Glomerular endothelial cell (primary cell): ENCODE data around the gene IER5. TPM values are rescaled to one million over a fixed set of nuclear protein-coding genes. Genes with fewer than 3 reads are reported as not detected.

ENCODE experiments used
- DNase-seq: peaks from one replicate; pipeline ENCODE4 v3.0.0-alpha.2; 2011; ENCODE audit warnings: low read depth, low spot score; ENCODE audit errors: extremely low read depth
- total RNA-seq: library from RNA; depleted of rRNA; stranded (reverse); fragments of >200 nt; gene quantifications from 2 replicates; pipeline ENCODE4 v1.2.3, GENCODE V29; 2015

The IER5 gene
- total RNA-seq, 1 donor from 2014 or later, result 28.5 TPM

DNA sequence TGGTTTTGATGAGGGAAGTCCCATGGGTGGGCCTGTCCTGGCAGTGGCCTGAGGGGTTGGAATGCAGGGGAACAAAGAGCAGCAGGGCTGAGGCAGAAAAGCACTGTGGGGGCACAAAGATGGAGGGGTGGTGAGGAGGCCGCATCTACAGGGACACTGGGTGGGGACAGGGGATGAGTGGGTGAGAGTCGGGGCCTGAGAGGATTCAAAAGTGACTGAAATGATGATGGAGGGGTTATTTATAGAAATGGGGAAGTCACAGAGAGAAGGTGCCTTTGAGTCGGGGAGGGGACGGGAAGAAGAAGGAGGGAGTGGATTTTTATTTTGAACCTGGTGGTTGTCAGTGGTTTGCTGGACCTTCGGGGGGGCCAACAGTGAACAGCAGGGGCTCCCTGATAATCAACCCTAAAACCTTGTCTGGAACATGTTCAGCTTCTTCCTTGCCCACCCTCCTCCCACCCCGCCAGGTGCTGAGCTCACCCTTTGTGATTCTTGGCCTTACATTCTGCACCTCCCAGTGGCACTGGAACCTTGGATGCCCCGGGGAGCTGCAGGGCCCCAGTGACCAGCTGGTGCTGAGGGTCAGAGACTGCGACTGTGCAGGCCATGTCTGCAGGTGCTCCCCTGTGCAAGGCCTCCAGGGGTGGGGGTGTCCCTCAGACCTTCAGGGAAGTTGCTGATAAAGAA, 42.9 kb downstream of the IER5 start:
- DNase-seq, result no peak

DNA sequence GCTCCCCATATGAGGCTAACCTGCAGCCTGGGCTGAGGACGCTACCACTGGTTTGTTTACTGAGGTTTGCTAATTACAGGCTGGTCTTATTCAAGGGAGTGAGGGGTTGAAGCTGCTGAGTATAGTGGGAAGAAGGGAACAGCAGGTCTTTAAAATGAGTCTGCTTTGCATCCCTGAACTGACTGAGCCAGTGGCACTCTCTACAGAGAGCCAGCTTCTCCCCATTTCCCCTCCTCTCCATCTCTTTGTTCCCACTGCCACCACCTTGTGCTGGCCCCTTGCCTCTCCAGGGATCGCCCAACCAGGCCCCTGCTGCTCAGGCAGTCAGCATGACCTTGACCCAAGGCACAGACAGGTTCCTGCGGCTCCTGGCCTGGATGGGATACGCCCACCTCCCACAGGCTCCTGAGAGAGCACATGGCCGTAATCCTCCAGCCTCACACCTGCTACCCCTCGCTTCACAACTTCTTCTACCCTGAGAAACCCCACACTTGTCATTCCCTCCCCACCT, 45.0 kb downstream of the IER5 start:
- no peak for DNase-seq

DNA sequence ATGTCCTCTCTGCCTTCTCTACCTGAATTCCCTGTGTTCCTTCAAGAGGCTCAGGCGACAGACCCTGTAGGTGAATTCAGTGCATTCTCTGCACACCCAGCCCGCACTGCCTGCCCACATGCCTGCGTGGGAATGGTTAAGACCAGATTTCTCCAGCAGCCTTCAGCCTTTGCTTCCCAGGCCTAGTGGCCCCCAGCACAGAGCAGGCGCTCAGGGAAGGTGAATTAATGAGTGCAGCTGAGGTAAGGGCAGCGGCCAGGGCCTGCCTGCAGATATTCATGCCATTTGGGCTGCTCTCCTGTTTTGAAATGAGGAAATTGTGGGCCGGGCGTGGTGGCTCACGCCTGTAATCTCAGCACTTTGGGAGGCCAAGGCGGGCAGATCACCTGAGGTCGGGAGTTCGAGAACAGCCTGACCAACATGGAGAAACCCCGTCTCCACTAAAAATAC, 45.5 kb downstream of the IER5 start:
- DNase-seq, result no peak

DNA sequence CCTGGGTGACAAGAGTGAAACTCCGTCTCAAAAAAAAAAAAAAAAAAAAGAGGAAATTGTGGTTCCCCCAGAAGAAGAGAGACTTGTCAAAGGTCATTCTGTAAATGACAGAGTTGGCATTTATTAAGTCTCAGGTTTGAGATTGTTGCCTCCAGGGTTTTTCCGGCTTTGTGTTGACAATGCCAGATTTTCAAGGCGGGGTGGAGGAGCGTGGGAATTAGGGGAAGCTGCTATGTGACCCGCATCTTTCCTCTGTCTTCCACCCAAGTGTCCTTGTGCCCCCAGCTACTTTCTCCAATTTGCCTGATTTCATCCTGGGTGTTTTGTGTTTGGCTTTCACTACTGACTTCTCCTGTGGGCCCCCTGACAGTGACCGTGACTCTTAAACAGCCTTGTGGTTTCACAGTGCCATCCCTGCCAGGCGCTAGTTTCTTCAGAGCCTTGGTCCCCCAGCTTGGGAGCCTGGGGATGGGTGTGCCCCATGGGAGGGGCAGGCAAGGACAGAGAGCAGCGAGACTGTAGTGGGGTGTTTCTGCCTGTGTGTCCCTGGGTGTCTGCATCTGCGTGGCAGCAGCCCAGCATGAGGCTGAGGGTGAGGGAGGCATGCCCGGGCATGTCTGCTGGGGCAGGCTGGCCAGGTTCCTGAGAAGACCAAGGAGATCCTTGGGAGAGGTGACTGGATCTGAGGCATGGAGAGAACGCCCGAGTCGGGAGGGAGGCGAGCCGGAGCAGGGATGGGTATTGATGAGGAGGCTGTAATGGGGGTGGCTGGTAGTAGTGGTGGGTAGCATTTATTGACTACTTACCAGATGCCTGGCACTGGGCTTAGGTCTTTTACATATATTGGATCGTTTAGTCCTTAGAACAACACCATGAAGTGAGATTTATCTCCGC, 46.3 kb downstream of the IER5 start:
- DNase-seq, result no peak

DNA sequence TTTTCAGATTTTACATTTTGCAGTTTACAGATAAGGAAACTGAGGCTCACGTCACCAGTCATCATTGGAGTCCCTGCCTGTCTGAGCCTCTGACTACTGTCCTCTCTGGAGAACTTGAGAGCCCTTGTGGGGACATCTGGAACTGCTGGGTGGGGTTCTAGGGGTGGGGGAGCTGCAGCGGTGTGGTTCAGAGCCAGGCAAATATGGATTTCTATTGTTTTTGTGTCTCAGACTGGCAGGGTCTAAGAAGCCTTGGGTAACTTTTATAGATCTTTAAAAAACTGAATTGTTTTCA, 46.9 kb downstream of the IER5 start:
- DNase-seq, result no peak

DNA sequence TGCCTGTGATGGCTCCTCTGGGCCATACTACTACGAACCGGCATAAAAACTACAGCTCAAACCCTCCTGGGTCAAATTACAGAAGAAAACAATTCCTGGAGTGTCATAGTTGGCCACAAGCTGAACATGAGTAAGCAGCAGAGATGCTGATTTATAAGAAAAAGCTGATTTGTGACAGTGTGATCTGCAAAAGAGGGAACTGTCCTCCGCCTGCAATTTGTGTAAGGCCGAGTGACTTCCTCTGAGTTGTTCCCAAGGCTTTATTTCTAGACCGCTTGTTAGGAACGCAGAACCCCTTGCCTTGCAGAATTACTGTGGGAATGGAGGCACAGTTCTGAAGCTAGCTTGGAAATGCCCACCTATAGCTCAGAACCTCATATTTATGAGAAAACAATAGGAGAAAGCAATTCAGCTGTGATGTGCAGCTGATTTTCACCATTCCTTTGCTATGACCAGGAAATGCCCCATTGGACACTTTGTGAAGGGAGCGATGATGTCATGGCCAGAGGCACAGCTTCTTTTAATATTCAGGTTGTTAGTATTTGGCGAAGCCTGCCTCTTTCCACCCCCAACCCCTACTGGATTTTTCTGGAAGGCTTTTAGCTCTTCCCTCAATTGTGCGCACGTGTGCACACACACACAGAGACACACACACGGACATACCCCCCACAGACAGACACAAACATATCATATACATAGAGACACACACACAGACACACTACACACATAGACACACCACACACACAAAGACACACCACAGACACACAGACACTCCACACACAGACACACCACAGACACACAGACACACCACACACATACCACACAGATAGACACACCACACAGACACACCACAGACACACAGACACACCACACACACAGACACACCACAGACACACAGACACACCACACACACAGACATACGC, 47.6 kb downstream of the IER5 start:
- DNase-seq, result no peak

DNA sequence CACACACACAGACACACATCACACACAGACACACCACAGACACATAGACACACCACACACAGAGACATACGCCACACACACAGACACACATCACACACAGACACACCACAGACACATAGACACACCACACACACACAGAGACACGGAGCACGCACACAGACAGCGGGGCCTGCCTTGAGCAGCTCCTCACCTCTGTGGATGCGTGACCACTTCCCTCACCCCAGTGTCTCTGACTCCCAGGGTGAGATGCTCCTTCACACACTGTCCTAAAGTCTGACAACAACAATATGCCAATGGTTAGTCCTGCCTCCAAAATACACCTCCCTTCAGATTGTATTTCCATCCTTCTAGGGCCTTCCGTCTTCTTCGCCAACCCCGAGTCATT, 48.2 kb downstream of the IER5 start:
- DNase-seq, result no peak

DNA sequence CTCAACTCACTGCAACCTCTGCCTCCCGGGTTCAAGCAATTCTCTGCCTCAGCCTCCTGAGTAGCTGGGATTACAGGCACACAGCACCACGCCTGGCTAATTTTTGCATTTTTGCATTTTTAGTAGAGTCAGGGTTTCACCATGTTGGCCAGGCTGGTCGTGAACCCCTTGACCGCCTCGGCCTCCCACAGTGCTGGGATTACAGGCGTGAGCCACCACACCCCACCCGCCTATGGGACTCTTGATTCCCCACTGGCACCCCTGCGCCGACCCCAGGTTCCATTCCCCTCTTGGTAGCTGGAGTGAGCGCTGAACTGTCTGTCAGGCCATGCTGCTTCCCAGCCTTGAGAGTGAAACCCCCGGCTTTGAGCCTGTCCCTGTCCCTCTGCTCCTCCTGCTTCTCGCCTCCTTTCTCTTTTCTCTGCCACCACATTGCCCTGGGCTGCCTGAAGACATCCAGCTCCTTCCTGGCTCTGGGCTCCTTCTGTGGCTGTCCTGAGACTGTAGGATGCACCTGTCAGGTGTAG, 48.8 kb downstream of the IER5 start:
- no peak for DNase-seq

DNA sequence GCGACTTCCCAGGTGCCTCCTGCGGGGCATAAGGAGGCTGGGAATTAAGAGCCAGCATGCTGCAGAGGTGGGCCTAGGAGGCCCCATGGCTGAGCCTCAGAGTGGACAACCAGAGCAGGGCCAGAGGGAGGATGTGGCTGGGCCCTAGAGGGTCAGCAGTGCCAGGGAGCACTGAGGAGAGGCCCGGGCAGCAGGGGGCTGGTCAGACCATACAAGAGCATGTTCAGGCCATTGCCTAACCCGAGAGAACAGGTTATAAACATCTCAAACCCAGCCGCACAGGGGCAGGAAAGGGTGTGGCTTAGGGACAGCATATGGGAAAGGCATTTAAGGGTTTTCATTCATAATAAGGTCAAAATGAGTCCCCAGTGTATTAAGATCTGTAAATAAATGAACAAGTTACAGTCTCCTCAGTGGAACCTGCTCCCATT, 51.1 kb downstream of the IER5 start:
- no peak for DNase-seq

DNA sequence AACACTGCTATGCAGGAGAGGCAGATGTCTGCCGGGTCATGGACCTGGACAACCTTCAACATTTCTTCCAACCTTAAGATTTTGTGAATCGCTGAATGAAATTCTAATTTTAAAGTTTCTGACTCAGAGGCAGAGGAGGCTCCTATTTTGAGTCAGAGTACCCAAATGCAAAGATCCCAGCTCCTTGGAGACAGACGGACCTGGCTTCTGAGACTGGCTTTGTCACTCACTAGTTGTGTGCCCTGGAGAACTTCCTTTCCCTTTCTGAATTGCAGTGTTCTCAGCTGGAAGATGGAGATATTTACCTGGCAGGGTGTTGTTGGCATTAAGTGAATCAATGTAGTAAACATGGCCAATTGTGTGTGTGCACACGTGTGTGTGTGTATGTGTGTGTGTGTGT, 51.9 kb downstream of the IER5 start:
- DNase-seq, result no peak

DNA sequence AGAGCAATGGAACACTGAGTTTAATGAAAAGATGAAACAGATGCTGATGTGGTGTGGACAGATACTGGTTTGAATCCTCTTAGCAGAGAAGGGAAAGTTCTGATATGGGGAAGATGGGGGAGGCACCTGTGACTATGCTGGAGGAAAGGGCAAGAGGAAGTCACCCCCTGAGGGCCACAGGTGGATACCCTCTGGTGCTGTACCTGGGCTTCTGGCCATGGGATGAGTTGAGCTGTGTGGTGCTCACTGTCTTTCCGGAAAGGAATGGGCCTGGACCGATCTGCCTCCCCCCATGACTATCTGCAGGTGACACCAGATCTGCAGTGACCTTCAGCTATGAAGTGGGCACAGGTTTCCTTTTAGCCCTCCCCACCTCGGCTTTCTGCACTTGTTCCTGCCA, 52.4 kb downstream of the IER5 start:
- no peak for DNase-seq

DNA sequence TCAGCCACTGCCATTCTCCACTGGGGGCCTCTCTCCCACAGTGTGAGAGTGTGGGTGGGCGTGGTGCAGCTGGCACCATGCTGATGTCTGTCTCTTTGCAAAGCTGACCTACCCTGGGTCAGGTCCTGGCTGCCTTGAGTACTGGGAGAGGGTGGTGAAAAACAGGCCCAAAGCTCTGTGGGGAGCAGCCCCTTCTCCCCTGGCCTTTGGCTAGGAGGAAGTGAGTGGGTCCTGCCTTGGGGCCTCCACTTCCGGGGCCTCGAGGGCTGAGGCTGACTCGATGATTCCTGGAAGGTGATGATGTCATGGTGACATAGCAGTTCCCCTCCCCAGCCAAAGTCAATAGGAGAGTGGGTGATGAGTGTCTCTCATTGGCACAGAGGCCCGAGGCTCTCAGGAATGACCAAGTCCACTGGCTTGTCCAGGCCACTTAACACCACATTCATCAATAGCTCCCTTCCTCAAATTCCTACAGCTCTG, 53.0 kb downstream of the IER5 start:
- no peak for DNase-seq

Other genes with a start within 250 kb of the IER5 start
- gene KIAA1614, start 175.8 kb upstream of the IER5 start, total RNA-seq, result 3.4 and 5.1 TPM in 2 replicates
- 31.3 and 40.1 TPM in 2 replicates for gene STX6, start 65.8 kb upstream of the IER5 start, total RNA-seq
- 1.2 and 2.4 TPM in 2 replicates for gene MR1, start 54.7 kb upstream of the IER5 start, total RNA-seq